ENCODE data around the gene TREX2.

The TREX2 gene

GRCh38 chrX:153482376-153483015 is 36.6 kb upstream of the TREX2 start:
- DNase-seq (ENCODE audit: low spot score) (no peak), ATAC-seq (ENCODE audit: low read depth) (no peak)
- Histone ChIP-seq H3K9me3 (ENCODE audit: severe bottlenecking) (no peaks in the 10 kb centered on the region), H3K27me3 (ENCODE audit: insufficient read depth, poor library complexity, severe bottlenecking) (no peaks in the 10 kb centered on the region), H3K36me3 (ENCODE audit: low read depth) (no peaks in the 10 kb centered on the region), H3K4me3 (ENCODE audit: severe bottlenecking) (no peak overlapping the region), H3K4me1 (ENCODE audit: insufficient read depth, poor library complexity, severe bottlenecking) (no peaks in the 10 kb centered on the region), H3K27ac (ENCODE audit: poor library complexity, severe bottlenecking) (no peak overlapping the region)
- no peak for TF ChIP-seq CTCF (IDR thresholded peaks at IDR 0.05; ENCODE audit: poor library complexity, severe bottlenecking)

DNA sequence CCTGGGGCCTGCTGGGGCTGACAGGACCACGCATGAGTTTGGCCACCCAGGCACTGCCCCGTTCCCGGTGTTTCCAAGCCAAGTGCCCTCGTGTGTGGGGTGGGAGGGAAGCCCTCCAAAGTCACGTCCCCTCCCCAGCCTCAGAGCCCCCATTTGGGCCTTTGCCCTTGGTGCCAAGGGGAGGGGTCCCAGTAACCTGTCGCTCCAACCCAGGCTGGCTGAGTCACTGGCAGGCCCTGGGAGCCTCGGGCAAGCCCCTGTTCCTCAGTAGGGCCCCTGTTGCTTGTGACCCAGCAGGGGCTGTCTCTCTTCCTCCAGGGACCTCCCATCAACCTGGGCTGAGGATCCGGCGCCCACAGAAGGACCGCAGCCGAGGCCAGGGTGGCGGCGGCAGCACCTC is 35.2 kb upstream of the TREX2 start:
- no peak for DNase-seq (ENCODE audit: low spot score)

DNA sequence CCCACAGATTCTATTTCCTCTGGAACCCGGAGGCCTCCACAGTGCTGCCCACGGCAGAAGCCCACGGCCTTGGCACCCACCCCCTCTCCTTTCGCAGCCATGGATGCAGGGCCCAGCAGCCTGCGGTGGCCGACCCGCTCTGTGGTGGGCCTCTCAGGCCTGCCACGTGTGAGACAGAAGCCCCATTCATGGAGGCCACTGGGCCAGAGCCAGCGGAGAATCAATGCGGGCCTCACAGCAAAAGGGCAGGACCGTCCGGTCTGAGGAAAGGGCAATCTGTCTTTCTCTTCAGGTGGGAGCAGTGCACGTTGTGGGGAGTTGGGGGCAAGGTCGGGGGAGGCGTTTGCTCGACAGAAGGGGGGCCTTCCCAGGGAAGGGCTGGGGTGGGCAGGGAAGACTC is 32.9 kb upstream of the TREX2 start:
- no peaks in the 10 kb centered on the region for H3K4me1 ChIP-seq (ENCODE audit: insufficient read depth, poor library complexity, severe bottlenecking)

More for the DNA sequence above, 35.2 kb upstream of the TREX2 start:
- Histone ChIP-seq H3K4me3 (ENCODE audit: severe bottlenecking) (no peak overlapping the region), H3K27ac (ENCODE audit: poor library complexity, severe bottlenecking) (no peak overlapping the region), H3K36me3 (ENCODE audit: low read depth) (no peaks in the 10 kb centered on the region), H3K27me3 (ENCODE audit: insufficient read depth, poor library complexity, severe bottlenecking) (no peaks in the 10 kb centered on the region), H3K9me3 (ENCODE audit: severe bottlenecking) (no peaks in the 10 kb centered on the region), H3K4me1 (ENCODE audit: insufficient read depth, poor library complexity, severe bottlenecking) (no peaks in the 10 kb centered on the region)
- ATAC-seq (ENCODE audit: low read depth), result no peak
- no peak for TF ChIP-seq CTCF (IDR thresholded peaks at IDR 0.05; ENCODE audit: poor library complexity, severe bottlenecking)

DNA sequence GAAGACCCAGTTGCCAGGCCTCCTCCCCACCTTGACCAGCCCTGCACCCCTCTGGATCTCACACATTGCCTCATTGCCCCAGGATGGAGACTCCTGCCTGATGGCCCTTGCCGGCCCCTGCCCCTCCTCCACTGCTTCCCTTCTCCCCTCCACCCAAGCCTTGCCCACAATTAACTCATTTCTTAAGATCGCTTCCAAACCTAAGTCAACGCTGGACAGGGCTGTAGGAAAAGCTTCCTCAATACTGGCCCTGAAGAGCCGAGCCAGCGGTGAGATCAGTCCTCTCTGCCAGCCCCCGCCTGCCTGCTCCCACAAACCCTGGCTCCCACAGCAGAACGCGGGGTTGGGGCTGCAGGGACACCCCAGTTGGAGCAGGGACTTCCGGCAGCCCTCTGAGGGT is 32.0 kb upstream of the TREX2 start:
- H3K4me1 ChIP-seq (ENCODE audit: insufficient read depth, poor library complexity, severe bottlenecking), result no peaks in the 10 kb centered on the region
- DNase-seq (ENCODE audit: low spot score) (no peak), ATAC-seq (ENCODE audit: low read depth) (no peak)
- no peaks in the 10 kb centered on the region for H3K27me3 ChIP-seq (ENCODE audit: insufficient read depth, poor library complexity, severe bottlenecking)
- H3K4me3 ChIP-seq (ENCODE audit: severe bottlenecking), result no peak overlapping the region
- no peaks in the 10 kb centered on the region for H3K9me3 ChIP-seq (ENCODE audit: severe bottlenecking)
- H3K27ac ChIP-seq (ENCODE audit: poor library complexity, severe bottlenecking), result no peak overlapping the region
- TF ChIP-seq CTCF (IDR thresholded peaks at IDR 0.05; ENCODE audit: poor library complexity, severe bottlenecking), result no peak
- H3K36me3 ChIP-seq (ENCODE audit: low read depth), result no peaks in the 10 kb centered on the region

More for the DNA sequence above, 32.9 kb upstream of the TREX2 start:
- ATAC-seq (ENCODE audit: low read depth) (no peak), DNase-seq (ENCODE audit: low spot score) (no peak)
- no peaks in the 10 kb centered on the region for H3K9me3 ChIP-seq (ENCODE audit: severe bottlenecking)
- TF ChIP-seq CTCF (IDR thresholded peaks at IDR 0.05; ENCODE audit: poor library complexity, severe bottlenecking), result no peak
- H3K36me3 ChIP-seq (ENCODE audit: low read depth), result no peaks in the 10 kb centered on the region
- no peak overlapping the region for H3K4me3 ChIP-seq (ENCODE audit: severe bottlenecking)
- H3K27ac ChIP-seq (ENCODE audit: poor library complexity, severe bottlenecking), result no peak overlapping the region
- no peaks in the 10 kb centered on the region for H3K27me3 ChIP-seq (ENCODE audit: insufficient read depth, poor library complexity, severe bottlenecking)

DNA sequence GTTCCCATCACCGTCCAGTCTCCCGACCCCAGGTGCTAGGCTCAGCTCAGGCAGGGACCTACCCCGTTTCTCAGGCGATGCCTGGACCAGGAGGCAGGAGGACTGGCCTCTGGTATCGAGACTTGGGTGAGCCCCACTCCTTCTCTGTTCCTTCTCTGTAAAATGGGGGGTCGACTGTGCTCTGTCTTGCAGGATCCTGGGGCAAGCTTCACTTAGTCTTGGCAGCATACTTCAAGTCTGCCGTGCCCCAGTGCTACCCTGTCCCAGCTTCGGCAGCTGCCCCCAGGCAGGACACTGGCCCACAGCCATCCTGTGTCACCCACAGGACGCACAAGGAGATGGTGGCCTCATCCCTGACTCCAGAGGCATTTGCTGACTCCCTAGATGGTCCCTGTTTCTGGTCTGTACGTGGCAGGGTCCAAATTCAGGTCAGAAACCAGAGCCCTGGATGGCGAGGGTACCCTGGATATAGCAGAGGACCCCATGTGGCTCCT is 31.6 kb upstream of the TREX2 start:
- ATAC-seq (ENCODE audit: low read depth), result no peak

More for the DNA sequence above, 31.6 kb upstream of the TREX2 start:
- Histone ChIP-seq H3K9me3 (ENCODE audit: severe bottlenecking) (no peaks in the 10 kb centered on the region), H3K27me3 (ENCODE audit: insufficient read depth, poor library complexity, severe bottlenecking) (no peaks in the 10 kb centered on the region), H3K4me3 (ENCODE audit: severe bottlenecking) (no peak overlapping the region), H3K27ac (ENCODE audit: poor library complexity, severe bottlenecking) (no peak overlapping the region), H3K36me3 (ENCODE audit: low read depth) (no peaks in the 10 kb centered on the region), H3K4me1 (ENCODE audit: insufficient read depth, poor library complexity, severe bottlenecking) (no peaks in the 10 kb centered on the region)
- DNase-seq (ENCODE audit: low spot score), result no peak
- TF ChIP-seq CTCF (IDR thresholded peaks at IDR 0.05; ENCODE audit: poor library complexity, severe bottlenecking), result no peak

All from RWPE2 (cell line).